Esophagus muscularis mucosa (tissue), 4 donors: ENCODE results near the gene CD180.

ENCODE experiments used
- EP300 ChIP-seq: sonication (generic); formaldehyde crosslinking; IDR thresholded peaks from one replicate; pipeline ENCODE4 v1.6.1; 2017; ENCODE audit warnings: antibody characterized with exemption
- POLR2A ChIP-seq: fragments of 450-650 bp; IDR thresholded peaks from one replicate; pipeline ENCODE4 v1.6.1; 2017; ENCODE audit warnings: antibody characterized with exemption, moderate library complexity, mild to moderate bottlenecking, low read depth
- POLR2AphosphoS5 ChIP-seq, 2 donors: sonication (generic); formaldehyde crosslinking; IDR thresholded peaks; one replicate each; pipeline ENCODE4 v1.6.1; 2017; ENCODE audit warnings: antibody characterized with exemption in 2 of 2
- TF ChIP-seq, protein P1 (sequence below), 3 experiments: fragments of 200-600 bp in 2 of 3; fragments of 450-650 bp in 1 of 3; sonication (generic) in 2 of 3; IDR thresholded peaks; one replicate each; pipeline ENCODE4 v1.5.1; 2017 to 2019; ENCODE audit warnings: antibody characterized with exemption in 3 of 3, mild to moderate bottlenecking in 2 of 3, moderate library complexity in 1 of 3

DNA sequence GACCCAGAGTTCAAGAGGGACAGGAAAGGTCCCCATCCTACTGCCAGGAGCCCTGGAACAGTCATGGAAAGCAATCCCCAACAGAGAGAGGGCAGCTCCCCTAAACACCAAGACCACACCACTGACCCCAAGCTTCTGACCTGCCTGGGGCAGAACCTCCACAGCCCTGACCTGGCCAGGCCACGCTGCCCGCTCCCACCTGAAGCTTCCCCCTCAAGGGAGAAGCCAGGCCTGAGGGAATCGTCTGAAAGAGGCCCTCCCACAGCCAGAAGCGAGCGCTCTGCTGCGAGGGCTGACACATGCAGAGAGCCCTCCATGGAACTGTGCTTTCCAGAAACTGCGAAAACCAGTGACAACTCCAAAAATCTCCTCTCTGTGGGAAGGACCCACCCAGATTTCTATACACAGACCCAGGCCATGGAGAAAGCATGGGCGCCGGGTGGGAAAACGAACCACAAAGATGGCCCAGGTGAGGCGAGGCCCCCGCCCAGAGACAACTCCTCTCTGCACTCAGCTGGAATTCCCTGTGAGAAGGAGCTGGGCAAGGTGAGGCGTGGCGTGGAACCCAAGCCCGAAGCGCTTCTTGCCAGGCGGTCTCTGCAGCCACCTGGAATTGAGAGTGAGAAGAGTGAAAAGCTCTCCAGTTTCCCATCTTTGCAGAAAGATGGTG lies 31.6 kb downstream of the CD180 start:
- TF ChIP-seq EP300, result no peak
- TF ChIP-seq, protein P1, sequence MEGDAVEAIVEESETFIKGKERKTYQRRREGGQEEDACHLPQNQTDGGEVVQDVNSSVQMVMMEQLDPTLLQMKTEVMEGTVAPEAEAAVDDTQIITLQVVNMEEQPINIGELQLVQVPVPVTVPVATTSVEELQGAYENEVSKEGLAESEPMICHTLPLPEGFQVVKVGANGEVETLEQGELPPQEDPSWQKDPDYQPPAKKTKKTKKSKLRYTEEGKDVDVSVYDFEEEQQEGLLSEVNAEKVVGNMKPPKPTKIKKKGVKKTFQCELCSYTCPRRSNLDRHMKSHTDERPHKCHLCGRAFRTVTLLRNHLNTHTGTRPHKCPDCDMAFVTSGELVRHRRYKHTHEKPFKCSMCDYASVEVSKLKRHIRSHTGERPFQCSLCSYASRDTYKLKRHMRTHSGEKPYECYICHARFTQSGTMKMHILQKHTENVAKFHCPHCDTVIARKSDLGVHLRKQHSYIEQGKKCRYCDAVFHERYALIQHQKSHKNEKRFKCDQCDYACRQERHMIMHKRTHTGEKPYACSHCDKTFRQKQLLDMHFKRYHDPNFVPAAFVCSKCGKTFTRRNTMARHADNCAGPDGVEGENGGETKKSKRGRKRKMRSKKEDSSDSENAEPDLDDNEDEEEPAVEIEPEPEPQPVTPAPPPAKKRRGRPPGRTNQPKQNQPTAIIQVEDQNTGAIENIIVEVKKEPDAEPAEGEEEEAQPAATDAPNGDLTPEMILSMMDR (IDR thresholded peaks at IDR 0.05), result no peak
- TF ChIP-seq POLR2AphosphoS5 (IDR thresholded peaks at IDR 0.05), result no peak
- TF ChIP-seq POLR2A, result no peak
